ENCODE measurements around the gene STX1A.

GRCh38 chr7:73649576-73649975, 69.9 kb downstream of the STX1A start:
- TF ChIP-seq YY1 (IDR thresholded peaks at IDR 0.05; ENCODE audit: insufficient read depth, insufficient read length) (no peak), ZNF274 (IDR thresholded peaks at IDR 0.05; ENCODE audit: low read depth, low read length) (no peak), SUZ12 (IDR thresholded peaks at IDR 0.05; ENCODE audit: extremely low read depth, insufficient read depth, insufficient read length) (no peak)
